ENCODE results near the gene GSK3B.
"Not testable (repeated sequence)": the region's sequence is repeated elsewhere in the genome, so short reads cannot be mapped to it uniquely, and the experiment has no call there.

The GSK3B gene

GRCh38 chr3:120052225-120052624 lies 42.0 kb downstream of the GSK3B start:
- DNase-seq: no peak

GRCh38 chr3:120051570-120051969 lies 42.7 kb downstream of the GSK3B start:
- not testable (repeated sequence) for DNase-seq

- DNase-seq: no peak
These were observed 44.2 kb downstream of the GSK3B start for GRCh38 chr3:120049881-120050539.

GRCh38 chr3:120049072-120049471 lies 45.2 kb downstream of the GSK3B start:
- no peak for DNase-seq

- no peak for DNase-seq
These were observed 45.7 kb downstream of the GSK3B start for GRCh38 chr3:120048355-120049041.

- DNase-seq: no peak
These were observed 46.6 kb downstream of the GSK3B start for GRCh38 chr3:120047686-120048085.

GRCh38 chr3:120040813-120041377 lies 53.4 kb downstream of the GSK3B start:
- DNase-seq: no peak

GRCh38 chr3:120039642-120040610 lies 54.3 kb downstream of the GSK3B start:
- DNase-seq: no peak

- no peak for DNase-seq
These were observed 60.7 kb downstream of the GSK3B start for GRCh38 chr3:120033596-120033995.

- DNase-seq: no peak
These were observed 62.7 kb downstream of the GSK3B start for GRCh38 chr3:120031561-120031960.

- DNase-seq: no peak
These were observed 64.5 kb downstream of the GSK3B start for GRCh38 chr3:120029749-120030148.

GRCh38 chr3:120028271-120029047 lies 65.8 kb downstream of the GSK3B start:
- DNase-seq: no peak

- DNase-seq: no peak
These were observed 67.0 kb downstream of the GSK3B start for GRCh38 chr3:120027226-120027625.

GRCh38 chr3:120025520-120025919 lies 68.7 kb downstream of the GSK3B start:
- DNase-seq: no peak

- no peak for DNase-seq
These were observed 70.1 kb downstream of the GSK3B start for GRCh38 chr3:120024103-120024502.

- DNase-seq: no peak
These were observed 71.5 kb downstream of the GSK3B start for GRCh38 chr3:120022729-120023128.

- DNase-seq: no peak
These were observed 72.7 kb downstream of the GSK3B start for GRCh38 chr3:120021523-120021922.

GRCh38 chr3:120018299-120018698 lies 75.9 kb downstream of the GSK3B start:
- DNase-seq: no peak

- DNase-seq: no peak
These were observed 76.6 kb downstream of the GSK3B start for GRCh38 chr3:120017692-120018091.

GRCh38 chr3:120013481-120013880 lies 80.8 kb downstream of the GSK3B start:
- DNase-seq: no peak

GRCh38 chr3:120005741-120006140 lies 88.5 kb downstream of the GSK3B start:
- DNase-seq: not testable (repeated sequence)

- DNase-seq: peak; percentile 39
These were observed 90.2 kb downstream of the GSK3B start for GRCh38 chr3:120004008-120004498.

Measured in activated CD8-positive, alpha-beta memory T cell treated with anti-CD3 and anti-CD28 coated beads, Interleukin-2, amount 50 U/mL, for 4 hours (primary cell).